Endothelial cell (in vitro differentiated cells): ENCODE results near the gene GOLGA1. TPM values are rescaled to one million over a fixed set of nuclear protein-coding genes. Genes with fewer than 3 reads are reported as not detected.

Experiments used
- DNase-seq: peaks from one replicate; pipeline ENCODE4 v3.0.0; 2021; ENCODE audit warnings: low spot score
- H3K27ac Mint-ChIP-seq: one replicate; pipeline ENCODE4 v1.8.0; 2021; ENCODE audit warnings: mixed read lengths, inconsistent platforms; ENCODE audit not compliant: unreplicated experiment
- H3K27me3 Mint-ChIP-seq: one replicate; pipeline ENCODE4 v1.8.0; 2021; ENCODE audit warnings: mild to moderate bottlenecking, moderate library complexity, mixed read lengths, inconsistent platforms; ENCODE audit not compliant: unreplicated experiment
- H3K36me3 Mint-ChIP-seq: one replicate; pipeline ENCODE4 v1.8.0; 2021; ENCODE audit warnings: mild to moderate bottlenecking, low read depth, mixed read lengths, inconsistent platforms; ENCODE audit not compliant: unreplicated experiment
- H3K4me1 Mint-ChIP-seq: one replicate; pipeline ENCODE4 v1.8.0; 2021; ENCODE audit warnings: mild to moderate bottlenecking, mixed read lengths, inconsistent platforms; ENCODE audit not compliant: unreplicated experiment
- H3K4me3 Mint-ChIP-seq: one replicate; pipeline ENCODE4 v1.8.0; 2021; ENCODE audit warnings: mild to moderate bottlenecking, mixed read lengths, inconsistent platforms; ENCODE audit not compliant: unreplicated experiment
- H3K9me3 Mint-ChIP-seq: one replicate; pipeline ENCODE4 v1.8.0; 2021; ENCODE audit warnings: mixed read lengths, inconsistent platforms; ENCODE audit not compliant: unreplicated experiment
- CTCF ChIP-seq: fragments of 200-600 bp; sonication (generic); IDR thresholded peaks from one replicate; pipeline ENCODE4 v1.5.0; 2021; ENCODE audit warnings: antibody characterized with exemption; ENCODE audit not compliant: unreplicated experiment
- total RNA-seq: library from RNA; stranded (reverse); fragmentation: NEBNext Ultra II Directional; extraction: Animal tissue kit (Norgen Biotek cat#: 25700); gene quantifications from one replicate; pipeline ENCODE4 v1.2.1, GENCODE V29; 2021; ENCODE audit not compliant: unreplicated experiment

The GOLGA1 gene
- total RNA-seq, 1 donor from 2014 or later, result 14.8 TPM

GRCh38 chr9:124857533-124858162 lies 83.2 kb downstream of the GOLGA1 start:
- H3K9me3 Mint-ChIP-seq, result no peaks in the 10 kb centered on the region
- H3K27me3 Mint-ChIP-seq, result peaks cover 7% of the 10 kb centered on the region
- no peak for TF ChIP-seq CTCF
- peaks cover 10% of the 10 kb centered on the region for H3K36me3 Mint-ChIP-seq
- DNase-seq, result no peak
- H3K4me1 Mint-ChIP-seq, result peaks cover 10% of the 10 kb centered on the region
- no peak overlapping the region for H3K27ac Mint-ChIP-seq
- H3K4me3 Mint-ChIP-seq, result peak overlapping the region; percentile 62

- DNase-seq, result peak; percentile 60
- Mint-ChIP-seq H3K4me3 (no peak overlapping the region), H3K27me3 (peaks cover 8% of the 10 kb centered on the region), H3K4me1 (peaks cover 10% of the 10 kb centered on the region), H3K9me3 (no peaks in the 10 kb centered on the region), H3K36me3 (peaks cover 10% of the 10 kb centered on the region), H3K27ac (no peak overlapping the region)
- peak; percentile 13 for TF ChIP-seq CTCF
Measured at GRCh38 chr9:124855944-124856765, 84.7 kb downstream of the GOLGA1 start.

- H3K4me1 Mint-ChIP-seq, result peaks cover 9% of the 10 kb centered on the region
- no peak overlapping the region for H3K27ac Mint-ChIP-seq
- peaks cover 8% of the 10 kb centered on the region for H3K27me3 Mint-ChIP-seq
- no peaks in the 10 kb centered on the region for H3K9me3 Mint-ChIP-seq
- H3K4me3 Mint-ChIP-seq, result no peak overlapping the region
- no peak for DNase-seq
- peaks cover 10% of the 10 kb centered on the region for H3K36me3 Mint-ChIP-seq
- TF ChIP-seq CTCF, result no peak
Measured at GRCh38 chr9:124855566-124855943, 85.3 kb downstream of the GOLGA1 start.

- H3K27ac Mint-ChIP-seq, result no peak overlapping the region
- H3K9me3 Mint-ChIP-seq, result no peaks in the 10 kb centered on the region
- DNase-seq, result no peak
- H3K4me1 Mint-ChIP-seq, result peaks cover 2% of the 10 kb centered on the region
- no peak for TF ChIP-seq CTCF
- H3K4me3 Mint-ChIP-seq, result no peak overlapping the region
- peaks cover 8% of the 10 kb centered on the region for H3K27me3 Mint-ChIP-seq
- peaks cover 6% of the 10 kb centered on the region for H3K36me3 Mint-ChIP-seq
Measured at GRCh38 chr9:124854822-124855221, 86.1 kb downstream of the GOLGA1 start.

- Mint-ChIP-seq H3K9me3 (no peaks in the 10 kb centered on the region), H3K4me3 (peak overlapping the region; percentile 71), H3K27ac (peak overlapping the region; percentile 67), H3K27me3 (peaks cover 8% of the 10 kb centered on the region), H3K36me3 (peaks cover under 1% of the 10 kb centered on the region), H3K4me1 (no peaks in the 10 kb centered on the region)
- no peak for TF ChIP-seq CTCF
- DNase-seq, result no peak
Measured at GRCh38 chr9:124854161-124854560, 86.7 kb downstream of the GOLGA1 start.
